ENCODE measurements around the gene PDAP1. TPM values are rescaled to one million over a fixed set of nuclear protein-coding genes. Genes with fewer than 3 reads are reported as not detected.

Gene PDAP1
- total and polyA plus RNA-seq, 2 of the 8 experiments (the other 6 are each of a cell fraction or from before 2014, with no cell fraction given): 26.6 to 169 TPM

GRCh38 chr7:99374111-99375064, 34.0 kb downstream of the PDAP1 start, which contains the start of gene ARPC1B (continued):
- TF ChIP-seq BACH1 (IDR thresholded peaks at IDR 0.05; ENCODE audit: low read length) (no peak), HDAC6 (IDR thresholded peaks at IDR 0.05; ENCODE audit: low read depth, low read length) (no peak), RXRA (IDR thresholded peaks at IDR 0.05; ENCODE audit: insufficient read depth, low read depth, low read length) (no peak), TEAD4 (IDR thresholded peaks at IDR 0.05; ENCODE audit: low read depth, low read length) (no peak), CBX8 (IDR thresholded peaks at IDR 0.05; ENCODE audit: borderline replicate concordance, low read depth, low read length) (no peak), TAF1 (IDR thresholded peaks at IDR 0.05; ENCODE audit: low read depth, low read length) (peak; percentile 8; the same call in 1 of the 2 replicates), POLR2AphosphoS5 (IDR thresholded peaks at IDR 0.05; ENCODE audit: low read depth, low read length) (peak; percentile 24; the same call in 1 of the 2 replicates), CHD1 (IDR thresholded peaks at IDR 0.05; ENCODE audit: low read depth, low read length) (no peak), USF2 (IDR thresholded peaks at IDR 0.05; ENCODE audit: low read length) (no peak), NANOG (IDR thresholded peaks at IDR 0.05; ENCODE audit: insufficient read depth, low read depth, low read length, poor library complexity, severe bottlenecking) (no peak), MAX (IDR thresholded peaks at IDR 0.05) (peak; percentile 21), JUND (IDR thresholded peaks at IDR 0.05; ENCODE audit: low read length) (no peak), CREB1 (IDR thresholded peaks at IDR 0.05) (0 out of 2 replicates have a peak, but pooled peaks have one; percentile 6), BRCA1 (IDR thresholded peaks at IDR 0.05; ENCODE audit: low read depth, low read length) (no peak), ASH2L (IDR thresholded peaks at IDR 0.05; ENCODE audit: low read length) (peak; percentile 36), YY1 (IDR thresholded peaks at IDR 0.05; ENCODE audit: low read depth, low read length) (no peak), CTBP2 (IDR thresholded peaks at IDR 0.05; ENCODE audit: borderline replicate concordance, insufficient read depth, insufficient read length, low read length) (no peak), SAP30 (IDR thresholded peaks at IDR 0.05; ENCODE audit: insufficient read depth, insufficient replicate concordance, low read length) (no peak), CBX5 (IDR thresholded peaks at IDR 0.05; ENCODE audit: low read depth, low read length) (no peak), E2F6 (IDR thresholded peaks at IDR 0.05) (0 out of 2 replicates have a peak, but pooled peaks have one; percentile 12), BCL11A (IDR thresholded peaks at IDR 0.05; ENCODE audit: low read depth in 2 of 2, low read length in 2 of 2) (no peak)
